HepG2 (cell line): Measurements from ENCODE around the gene IL1A. TPM values are rescaled to one million over a fixed set of nuclear protein-coding genes. Genes with fewer than 3 reads are reported as not detected.

Source experiments
- CENPT ChIP-seq: sonication (generic); formaldehyde crosslinking; IDR thresholded peaks from 2 replicates; pipeline ENCODE4 v1.8.0; 2022; ENCODE audit warnings: low read depth, mild to moderate bottlenecking, moderate library complexity, missing genetic modification reagents
- KAT8 ChIP-seq: IDR thresholded peaks from 2 replicates; pipeline ENCODE4 v1.6.1; 2016; ENCODE audit warnings: missing genetic modification reagents, missing compliant biosample characterization
- KLF15 ChIP-seq: sonication (generic); formaldehyde crosslinking; IDR thresholded peaks from 2 replicates; pipeline ENCODE4 v1.8.1; 2023; ENCODE audit warnings: borderline replicate concordance, mild to moderate bottlenecking, inconsistent platforms, missing genetic modification reagents, mixed read lengths
- NFATC3 ChIP-seq: sonication (generic); formaldehyde crosslinking; IDR thresholded peaks from 2 replicates; pipeline ENCODE4 v1.5.1; 2020; ENCODE audit warnings: mild to moderate bottlenecking, missing genetic modification reagents
- POLR2A ChIP-seq, 2 experiments: IDR thresholded peaks; 2 replicates each; pipeline ENCODE4 v1.6.1; 2011; ENCODE audit warnings: low read depth in 2 of 2, low read length in 2 of 2, mild to moderate bottlenecking in 1 of 2, moderate library complexity in 1 of 2; ENCODE audit not compliant: insufficient read depth in 1 of 2
- ZNF20 ChIP-seq: sonication (generic); formaldehyde crosslinking; IDR thresholded peaks from 2 replicates; pipeline ENCODE4 v1.4.0; 2020; ENCODE audit warnings: mild to moderate bottlenecking, moderate library complexity, missing genetic modification reagents
- ZNF207 ChIP-seq: fragments of 450-650 bp; IDR thresholded peaks from 2 replicates; pipeline ENCODE4 v1.6.1; 2016; ENCODE audit warnings: antibody characterized with exemption, borderline replicate concordance
- ZNF547 ChIP-seq: sonication (generic); formaldehyde crosslinking; IDR thresholded peaks from 2 replicates; pipeline ENCODE4 v1.5.1; 2020; ENCODE audit warnings: mild to moderate bottlenecking, missing genetic modification reagents
- ZNF598 ChIP-seq: sonication (generic); formaldehyde crosslinking; IDR thresholded peaks from 2 replicates; pipeline ENCODE4 v1.5.1; 2020; ENCODE audit warnings: mild to moderate bottlenecking, missing genetic modification reagents, borderline replicate concordance
- ZNF761 ChIP-seq: sonication (generic); formaldehyde crosslinking; conservative IDR thresholded peaks from 2 replicates; pipeline ENCODE4 v1.4.0; 2020; ENCODE audit warnings: mild to moderate bottlenecking, missing genetic modification reagents
- ZNF816 ChIP-seq: sonication (generic); formaldehyde crosslinking; IDR thresholded peaks from 2 replicates; pipeline ENCODE4 v1.8.0; 2022; ENCODE audit warnings: missing genetic modification reagents, mild to moderate bottlenecking, borderline replicate concordance
- ZZZ3 ChIP-seq: sonication (generic); formaldehyde crosslinking; IDR thresholded peaks from 2 replicates; pipeline ENCODE4 v1.4.0; 2020; ENCODE audit warnings: missing genetic modification reagents, mild to moderate bottlenecking, borderline replicate concordance
- polyA plus RNA-seq, 8 experiments: library from polyadenylated mRNA; depleted of rRNA in 3 of 8; stranded (reverse) in 7 of 8; unstranded in 1 of 8; fragments of >200 nt; fragmentation: Illumina TruSeq in 4 of 8; extraction: Trizol in 4 of 8; gene quantifications; 2 replicates each; pipeline versions ENCODE4 v1.2.1 to v1.2.3, GENCODE V29; 2011 to 2016; ENCODE audit warnings: low read depth in 4 of 8, missing spikeins in 1 of 8, mixed read lengths in 1 of 8; ENCODE audit not compliant: insufficient read depth in 1 of 8
- total RNA-seq, 5 experiments: library from RNA; depleted of rRNA; stranded (reverse); fragments of >200 nt; fragmentation: Illumina TruSeq; extraction: Trizol; gene quantifications; 2 replicates each; pipeline ENCODE4 v1.2.3, GENCODE V29; 2016; ENCODE audit warnings: low read depth in 1 of 5
- TF ChIP-seq, protein P1 (sequence below): sonication (generic); formaldehyde crosslinking; IDR thresholded peaks from 2 replicates; pipeline ENCODE4 v1.5.0; 2020; ENCODE audit warnings: missing genetic modification reagents
- TF ChIP-seq, protein P2 (sequence below): sonication (generic); formaldehyde crosslinking; conservative IDR thresholded peaks from 2 replicates; pipeline ENCODE4 v1.4.0; 2020; ENCODE audit warnings: missing genetic modification reagents
- TF ChIP-seq, protein P3 (sequence below): sonication (generic); formaldehyde crosslinking; IDR thresholded peaks from 2 replicates; pipeline ENCODE4 v1.4.0; 2020; ENCODE audit warnings: mild to moderate bottlenecking, missing genetic modification reagents, borderline replicate concordance
- TF ChIP-seq, protein P4 (sequence below): sonication (generic); formaldehyde crosslinking; IDR thresholded peaks from 2 replicates; pipeline ENCODE4 v1.5.1; 2020; ENCODE audit warnings: missing genetic modification reagents, mild to moderate bottlenecking, borderline replicate concordance
- TF ChIP-seq, protein P5 (sequence below): sonication (generic); formaldehyde crosslinking; IDR thresholded peaks from 2 replicates; pipeline ENCODE4 v1.4.0; 2020; ENCODE audit warnings: low read depth, missing genetic modification reagents

IL1A gene
- total and polyA plus RNA-seq, 2 of the 13 experiments (the other 11 are each of a cell fraction or from before 2014, with no cell fraction given) = not detected

DNA sequence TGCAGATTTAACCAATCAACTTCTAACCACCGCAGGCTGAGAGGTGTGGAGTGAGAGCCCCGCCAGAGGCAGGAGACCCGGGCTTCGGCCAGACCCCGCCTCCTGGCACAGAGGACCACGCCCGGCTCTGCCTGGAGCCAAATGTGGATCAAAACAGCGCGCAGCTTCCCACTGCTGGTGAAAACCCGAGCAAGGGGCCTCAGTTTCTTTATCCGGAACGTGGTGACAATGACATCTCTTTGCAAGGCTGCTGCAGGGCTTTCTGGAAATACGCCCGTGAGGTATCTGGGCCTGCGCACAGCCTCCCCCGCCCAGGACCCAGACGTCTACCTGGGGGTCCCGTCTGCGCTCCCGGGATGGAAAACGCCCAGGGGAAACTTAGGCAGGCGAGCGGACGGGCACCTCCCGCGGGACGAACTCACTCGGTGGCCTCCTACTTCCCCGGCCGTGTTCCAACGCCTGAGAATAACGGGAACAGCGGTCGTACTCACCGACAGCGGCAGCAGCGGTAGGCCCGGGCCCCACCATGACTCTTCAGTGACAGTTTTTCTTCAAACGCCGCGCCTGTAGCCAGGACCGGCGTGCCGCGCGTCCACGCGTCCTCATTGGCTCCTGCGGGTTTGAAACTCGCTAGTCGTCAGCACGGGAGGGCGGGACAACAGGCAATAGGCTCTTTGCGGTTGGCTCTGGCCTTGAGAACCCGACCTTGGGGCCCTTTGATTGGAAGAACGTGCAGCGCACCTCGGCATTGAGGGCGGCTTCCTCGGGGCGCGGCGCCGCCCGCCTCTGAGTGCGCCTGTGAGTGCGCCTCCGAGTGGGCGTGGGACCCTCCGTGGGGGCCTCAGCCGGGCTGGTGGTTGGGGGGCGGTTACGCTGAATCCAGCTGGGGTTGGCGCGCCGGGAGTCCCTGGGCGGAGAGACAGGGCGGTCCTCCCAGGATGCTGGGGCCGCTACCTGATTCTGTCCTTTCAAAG lies 19.9 kb downstream of the IL1A start, which contains the start of gene CKAP2L (continued):
- TF ChIP-seq, protein P1, sequence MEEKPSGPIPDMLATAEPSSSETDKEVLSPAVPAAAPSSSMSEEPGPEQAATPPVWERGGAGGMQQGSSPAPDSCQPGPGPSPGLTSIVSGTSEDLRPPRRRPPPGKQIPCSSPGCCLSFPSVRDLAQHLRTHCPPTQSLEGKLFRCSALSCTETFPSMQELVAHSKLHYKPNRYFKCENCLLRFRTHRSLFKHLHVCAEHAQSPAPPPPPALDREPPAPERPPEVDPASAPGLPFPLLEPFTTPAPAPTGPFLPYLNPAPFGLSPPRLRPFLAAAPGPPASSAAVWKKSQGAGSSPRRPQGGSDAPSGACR = 0 out of 2 replicates have a peak, but pooled peaks have one; percentile 69
- TF ChIP-seq, protein P2, sequence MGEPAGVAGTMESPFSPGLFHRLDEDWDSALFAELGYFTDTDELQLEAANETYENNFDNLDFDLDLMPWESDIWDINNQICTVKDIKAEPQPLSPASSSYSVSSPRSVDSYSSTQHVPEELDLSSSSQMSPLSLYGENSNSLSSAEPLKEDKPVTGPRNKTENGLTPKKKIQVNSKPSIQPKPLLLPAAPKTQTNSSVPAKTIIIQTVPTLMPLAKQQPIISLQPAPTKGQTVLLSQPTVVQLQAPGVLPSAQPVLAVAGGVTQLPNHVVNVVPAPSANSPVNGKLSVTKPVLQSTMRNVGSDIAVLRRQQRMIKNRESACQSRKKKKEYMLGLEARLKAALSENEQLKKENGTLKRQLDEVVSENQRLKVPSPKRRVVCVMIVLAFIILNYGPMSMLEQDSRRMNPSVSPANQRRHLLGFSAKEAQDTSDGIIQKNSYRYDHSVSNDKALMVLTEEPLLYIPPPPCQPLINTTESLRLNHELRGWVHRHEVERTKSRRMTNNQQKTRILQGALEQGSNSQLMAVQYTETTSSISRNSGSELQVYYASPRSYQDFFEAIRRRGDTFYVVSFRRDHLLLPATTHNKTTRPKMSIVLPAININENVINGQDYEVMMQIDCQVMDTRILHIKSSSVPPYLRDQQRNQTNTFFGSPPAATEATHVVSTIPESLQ (CRISPR knock-in tag) = 0 out of 2 replicates have a peak, but pooled peaks have one; percentile 47
- 0 out of 2 replicates have a peak, but pooled peaks have one; percentile 34 for TF ChIP-seq ZNF761 (CRISPR knock-in tag)
- TF ChIP-seq, protein P3, sequence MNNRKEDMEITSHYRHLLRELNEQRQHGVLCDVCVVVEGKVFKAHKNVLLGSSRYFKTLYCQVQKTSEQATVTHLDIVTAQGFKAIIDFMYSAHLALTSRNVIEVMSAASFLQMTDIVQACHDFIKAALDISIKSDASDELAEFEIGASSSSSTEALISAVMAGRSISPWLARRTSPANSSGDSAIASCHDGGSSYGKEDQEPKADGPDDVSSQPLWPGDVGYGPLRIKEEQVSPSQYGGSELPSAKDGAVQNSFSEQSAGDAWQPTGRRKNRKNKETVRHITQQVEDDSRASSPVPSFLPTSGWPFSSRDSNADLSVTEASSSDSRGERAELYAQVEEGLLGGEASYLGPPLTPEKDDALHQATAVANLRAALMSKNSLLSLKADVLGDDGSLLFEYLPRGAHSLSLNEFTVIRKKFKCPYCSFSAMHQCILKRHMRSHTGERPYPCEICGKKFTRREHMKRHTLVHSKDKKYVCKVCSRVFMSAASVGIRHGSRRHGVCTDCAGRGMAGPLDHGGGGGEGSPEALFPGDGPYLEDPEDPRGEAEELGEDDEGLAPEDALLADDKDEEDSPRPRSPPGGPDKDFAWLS (CRISPR knock-in tag) = no peak
- no peak for TF ChIP-seq ZNF207
- TF ChIP-seq ZNF816 = peak; percentile 92; the same call in 1 of the 2 replicates
- TF ChIP-seq ZNF547 (CRISPR knock-in tag) = peak; percentile 7; the same call in 1 of the 2 replicates
- peak; percentile 83 for TF ChIP-seq KAT8 (CRISPR knock-in tag)
- TF ChIP-seq ZNF598 (CRISPR knock-in tag) = peak; percentile 71; the same call in 1 of the 2 replicates
- TF ChIP-seq, protein P4, sequence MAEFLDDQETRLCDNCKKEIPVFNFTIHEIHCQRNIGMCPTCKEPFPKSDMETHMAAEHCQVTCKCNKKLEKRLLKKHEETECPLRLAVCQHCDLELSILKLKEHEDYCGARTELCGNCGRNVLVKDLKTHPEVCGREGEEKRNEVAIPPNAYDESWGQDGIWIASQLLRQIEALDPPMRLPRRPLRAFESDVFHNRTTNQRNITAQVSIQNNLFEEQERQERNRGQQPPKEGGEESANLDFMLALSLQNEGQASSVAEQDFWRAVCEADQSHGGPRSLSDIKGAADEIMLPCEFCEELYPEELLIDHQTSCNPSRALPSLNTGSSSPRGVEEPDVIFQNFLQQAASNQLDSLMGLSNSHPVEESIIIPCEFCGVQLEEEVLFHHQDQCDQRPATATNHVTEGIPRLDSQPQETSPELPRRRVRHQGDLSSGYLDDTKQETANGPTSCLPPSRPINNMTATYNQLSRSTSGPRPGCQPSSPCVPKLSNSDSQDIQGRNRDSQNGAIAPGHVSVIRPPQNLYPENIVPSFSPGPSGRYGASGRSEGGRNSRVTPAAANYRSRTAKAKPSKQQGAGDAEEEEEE (CRISPR knock-in tag) = no peak
- TF ChIP-seq POLR2A (IDR thresholded peaks at IDR 0.05; ENCODE audit: insufficient read depth in 1 of 2, low read depth in 2 of 2, low read length in 2 of 2) = peak; percentile 29 to 64; a peak in 3 of 4 replicates
- TF ChIP-seq CENPT (CRISPR knock-in tag) = peak; percentile 99
- 0 out of 2 replicates have a peak, but pooled peaks have one; percentile 44 for TF ChIP-seq ZZZ3 (CRISPR knock-in tag)
- TF ChIP-seq NFATC3 (CRISPR knock-in tag) = no peak
- TF ChIP-seq, protein P5, sequence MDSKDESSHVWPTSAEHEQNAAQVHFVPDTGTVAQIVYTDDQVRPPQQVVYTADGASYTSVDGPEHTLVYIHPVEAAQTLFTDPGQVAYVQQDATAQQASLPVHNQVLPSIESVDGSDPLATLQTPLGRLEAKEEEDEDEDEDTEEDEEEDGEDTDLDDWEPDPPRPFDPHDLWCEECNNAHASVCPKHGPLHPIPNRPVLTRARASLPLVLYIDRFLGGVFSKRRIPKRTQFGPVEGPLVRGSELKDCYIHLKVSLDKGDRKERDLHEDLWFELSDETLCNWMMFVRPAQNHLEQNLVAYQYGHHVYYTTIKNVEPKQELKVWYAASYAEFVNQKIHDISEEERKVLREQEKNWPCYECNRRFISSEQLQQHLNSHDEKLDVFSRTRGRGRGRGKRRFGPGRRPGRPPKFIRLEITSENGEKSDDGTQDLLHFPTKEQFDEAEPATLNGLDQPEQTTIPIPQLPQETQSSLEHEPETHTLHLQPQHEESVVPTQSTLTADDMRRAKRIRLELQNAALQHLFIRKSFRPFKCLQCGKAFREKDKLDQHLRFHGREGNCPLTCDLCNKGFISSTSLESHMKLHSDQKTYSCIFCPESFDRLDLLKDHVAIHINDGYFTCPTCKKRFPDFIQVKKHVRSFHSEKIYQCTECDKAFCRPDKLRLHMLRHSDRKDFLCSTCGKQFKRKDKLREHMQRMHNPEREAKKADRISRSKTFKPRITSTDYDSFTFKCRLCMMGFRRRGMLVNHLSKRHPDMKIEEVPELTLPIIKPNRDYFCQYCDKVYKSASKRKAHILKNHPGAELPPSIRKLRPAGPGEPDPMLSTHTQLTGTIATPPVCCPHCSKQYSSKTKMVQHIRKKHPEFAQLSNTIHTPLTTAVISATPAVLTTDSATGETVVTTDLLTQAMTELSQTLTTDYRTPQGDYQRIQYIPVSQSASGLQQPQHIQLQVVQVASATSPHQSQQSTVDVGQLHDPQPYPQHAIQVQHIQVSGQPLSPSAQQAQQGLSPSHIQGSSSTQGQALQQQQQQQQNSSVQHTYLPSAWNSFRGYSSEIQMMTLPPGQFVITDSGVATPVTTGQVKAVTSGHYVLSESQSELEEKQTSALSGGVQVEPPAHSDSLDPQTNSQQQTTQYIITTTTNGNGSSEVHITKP (CRISPR knock-in tag) = no peak
- peak; percentile 79; the same call in 1 of the 2 replicates for TF ChIP-seq KLF15 (CRISPR knock-in tag)
- TF ChIP-seq ZNF20 (CRISPR knock-in tag) = 0 out of 2 replicates have a peak, but pooled peaks have one; percentile 39
